NCI-H1694 (cell line): ENCODE measurements around the gene FUT2.
A peak's percentile ranks its signal among the peaks of the same experiment; 100 is the strongest.
"Not testable (repeated sequence)": the region's sequence is repeated elsewhere in the genome, so short reads cannot be mapped to it uniquely, and the experiment has no call there.

Experiments used
- DNase-seq: peaks from one replicate; lab custom pipeline; 2025; lab: John Stamatoyannopoulos, UW

The FUT2 gene

DNA sequence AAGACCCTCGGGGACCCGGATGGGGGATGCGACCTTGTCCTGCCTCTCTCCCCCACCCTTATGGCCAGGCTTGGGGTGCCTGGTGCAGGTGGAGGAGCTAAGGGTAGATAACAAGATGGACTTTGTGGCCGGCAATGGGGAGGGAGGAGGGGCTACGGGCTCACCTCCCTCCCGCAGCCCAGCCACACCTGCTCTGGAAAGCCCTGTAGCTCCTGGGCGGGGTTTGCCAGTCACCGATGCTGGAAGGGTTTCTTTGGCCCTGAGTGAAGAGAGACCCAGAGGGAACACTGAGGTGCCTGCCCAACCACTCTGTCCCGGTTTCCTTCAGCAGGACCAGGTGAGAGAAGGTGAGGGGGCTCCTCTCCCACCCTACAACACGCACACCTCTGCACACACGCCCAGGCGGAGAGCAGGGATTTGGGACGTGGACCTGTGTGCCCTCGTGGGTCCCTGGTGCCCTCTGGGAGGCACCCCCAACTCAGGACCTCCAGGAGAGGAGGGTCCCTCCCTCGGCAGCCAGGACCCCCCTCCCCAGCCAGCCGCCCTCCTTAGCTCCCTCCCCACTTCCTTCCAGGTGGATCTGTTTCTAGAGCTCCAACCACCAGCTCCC is at the start of gene FUT2:
TSS of gene FUT2 (plus strand) at position 229 of the 610 bp plus-strand sequence. CDS start 6,986 bp downstream, outside the sequence.
- DNase-seq, result no peak

GRCh38 chr19:48646001-48646721 is 49.6 kb upstream of the FUT2 start, which contains the start of gene CA11:
Gene CA11, minus strand, starts transcription at chr19:48646187. Its CDS starts 555 bp downstream, at chr19:48645632.
- DNase-seq, result peak; percentile 85

DNA sequence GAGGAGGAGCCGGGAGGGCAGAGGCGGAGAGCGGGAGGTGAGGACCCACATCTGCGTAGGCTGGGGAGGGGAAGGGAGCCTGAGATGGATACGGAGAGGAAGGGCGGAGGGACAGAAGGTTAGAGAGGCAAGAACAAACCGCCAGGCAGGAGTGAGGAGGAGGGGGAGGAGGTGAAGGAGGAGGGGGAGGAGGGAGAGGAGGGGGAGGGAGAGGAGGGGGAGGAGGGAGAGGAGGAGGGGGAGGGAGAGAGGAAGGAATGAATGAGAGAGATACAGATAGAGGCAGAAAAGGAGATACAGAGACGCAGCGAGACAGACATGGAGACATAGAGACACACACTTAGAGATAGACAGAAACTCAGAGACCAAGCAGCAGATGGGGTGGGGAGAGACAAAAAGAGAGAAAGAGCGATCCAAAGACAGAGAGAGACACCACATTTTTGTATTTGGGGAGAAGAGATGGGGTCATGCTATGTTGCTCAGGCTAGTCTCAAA is 49.0 kb upstream of the FUT2 start:
- peak; percentile 90 for DNase-seq

- DNase-seq, result peak; percentile 78
Observed at GRCh38 chr19:48648134-48648533, 47.6 kb upstream of the FUT2 start.

- no peak for DNase-seq
Observed at GRCh38 chr19:48650974-48651682, 44.6 kb upstream of the FUT2 start.

GRCh38 chr19:48651683-48652048 is 44.1 kb upstream of the FUT2 start:
- DNase-seq, result no peak

- peak; percentile 99 for DNase-seq
Observed at GRCh38 chr19:48654299-48655059, 41.3 kb upstream of the FUT2 start.

DNA sequence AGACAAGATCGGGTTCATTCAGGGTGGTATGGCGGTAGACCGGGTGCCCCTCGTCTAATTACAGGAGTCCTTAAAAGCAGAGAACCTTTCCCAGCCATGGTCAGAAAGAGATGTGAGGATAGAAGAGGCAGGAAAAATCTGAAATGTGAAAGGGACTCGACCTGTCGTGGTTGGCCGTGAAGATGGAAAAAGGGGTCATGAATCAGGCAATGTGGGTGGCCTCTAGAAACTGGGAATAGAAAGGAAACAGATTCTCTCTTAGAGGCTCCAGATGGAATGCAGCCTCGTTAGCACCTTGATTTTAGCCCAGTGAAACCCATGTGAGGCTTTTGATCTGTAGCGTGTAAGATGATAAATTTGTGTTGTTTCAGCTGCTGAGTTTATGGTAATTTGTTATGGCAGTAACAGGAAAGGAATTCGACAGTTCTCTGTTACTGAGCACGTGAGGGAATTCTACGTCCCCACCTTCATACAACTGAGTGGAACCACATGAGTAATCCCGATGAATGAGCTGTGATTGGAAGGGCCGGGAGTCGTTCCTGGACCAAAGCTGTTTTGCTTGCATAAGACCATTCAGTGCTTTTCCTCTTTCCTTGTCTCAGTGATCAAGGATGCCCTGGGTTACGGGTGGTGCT is 38.8 kb upstream of the FUT2 start:
- peak; percentile 33 for DNase-seq

GRCh38 chr19:48657828-48658227 is 37.9 kb upstream of the FUT2 start:
- DNase-seq, result not testable (repeated sequence)

DNA sequence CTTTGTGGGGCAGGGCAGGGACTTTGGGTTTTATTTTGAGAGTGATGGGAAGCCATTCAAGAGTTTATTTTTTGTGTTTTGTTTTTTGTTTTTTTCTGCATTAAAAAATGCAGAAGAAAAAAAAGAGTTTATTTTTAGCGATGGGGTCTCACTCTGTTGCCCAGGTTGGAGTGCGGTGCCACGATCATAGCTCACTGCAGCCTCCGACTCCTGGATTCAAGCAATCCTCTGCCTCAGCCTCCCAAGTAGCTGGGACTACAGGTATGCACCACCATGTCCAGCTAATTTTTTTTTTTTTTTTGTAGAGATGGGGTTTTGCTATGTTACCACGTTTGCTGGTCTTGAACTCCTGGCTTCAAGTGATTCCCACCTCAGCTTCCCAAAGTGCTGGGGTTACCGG is 37.3 kb upstream of the FUT2 start:
- no peak for DNase-seq

DNA sequence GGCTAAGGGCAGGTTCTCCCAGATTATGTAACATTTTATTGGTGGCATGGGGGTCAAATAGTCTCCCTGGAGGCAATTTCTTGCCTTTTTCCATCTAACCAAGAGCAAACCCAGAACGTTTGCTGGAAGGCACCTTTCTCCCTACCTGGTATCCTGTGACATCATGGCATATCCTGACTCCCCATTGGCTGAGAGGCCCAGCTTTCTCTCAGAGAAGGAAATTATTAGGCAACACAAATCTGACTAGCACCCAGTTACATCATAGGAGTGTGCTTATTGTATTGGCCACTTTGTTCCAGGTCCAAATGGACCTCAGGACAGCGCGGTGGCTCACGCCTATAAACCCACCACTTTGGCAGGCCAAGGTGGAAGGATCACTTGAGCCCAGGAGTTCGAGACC is 36.0 kb upstream of the FUT2 start:
- DNase-seq, result no peak

- peak; percentile 75 for DNase-seq
Observed at GRCh38 chr19:48660852-48661710, 34.7 kb upstream of the FUT2 start.

- DNase-seq, result no peak
Observed at GRCh38 chr19:48661711-48662090, 34.1 kb upstream of the FUT2 start.

DNA sequence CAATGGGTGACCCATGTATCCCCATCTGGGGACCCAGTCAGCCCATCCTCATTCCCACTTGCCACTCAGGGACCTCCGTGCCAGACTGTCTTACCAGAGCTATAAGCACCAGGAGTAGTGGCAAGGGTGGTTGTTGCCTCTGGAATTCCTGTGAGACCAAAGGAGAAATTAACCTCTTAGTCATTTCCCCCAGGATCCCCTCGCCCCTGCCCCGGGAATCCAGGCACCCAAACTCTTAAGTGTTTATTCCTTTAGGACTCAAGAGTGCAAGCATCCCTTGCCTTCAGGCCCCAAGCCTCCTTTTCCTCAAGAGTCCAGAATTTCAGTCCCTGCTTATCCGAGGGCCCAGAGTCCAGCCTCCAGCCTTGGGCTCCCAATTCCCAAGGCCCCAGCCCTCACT is 32.1 kb upstream of the FUT2 start:
- DNase-seq, result no peak

DNA sequence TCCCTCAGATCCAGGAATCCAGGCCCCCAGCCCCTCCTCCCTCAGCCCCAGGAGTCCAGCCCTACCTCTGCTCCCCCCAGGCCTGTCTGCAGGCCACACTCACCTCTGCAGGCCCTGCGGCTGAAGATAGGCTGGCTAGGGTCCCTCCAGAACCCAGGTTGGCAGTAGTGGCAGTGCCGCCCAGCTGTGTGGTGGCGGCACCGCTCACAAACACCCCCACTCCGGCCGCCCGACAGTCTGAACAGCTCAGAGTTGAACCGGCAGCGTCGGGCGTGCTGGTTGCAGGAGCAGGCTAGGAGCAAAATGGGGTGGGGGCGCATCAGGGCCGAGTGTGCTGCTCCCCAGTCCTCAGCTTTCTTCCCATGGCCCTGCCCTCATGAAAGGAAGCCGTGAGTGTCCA is 31.3 kb upstream of the FUT2 start:
- DNase-seq, result no peak

DNA sequence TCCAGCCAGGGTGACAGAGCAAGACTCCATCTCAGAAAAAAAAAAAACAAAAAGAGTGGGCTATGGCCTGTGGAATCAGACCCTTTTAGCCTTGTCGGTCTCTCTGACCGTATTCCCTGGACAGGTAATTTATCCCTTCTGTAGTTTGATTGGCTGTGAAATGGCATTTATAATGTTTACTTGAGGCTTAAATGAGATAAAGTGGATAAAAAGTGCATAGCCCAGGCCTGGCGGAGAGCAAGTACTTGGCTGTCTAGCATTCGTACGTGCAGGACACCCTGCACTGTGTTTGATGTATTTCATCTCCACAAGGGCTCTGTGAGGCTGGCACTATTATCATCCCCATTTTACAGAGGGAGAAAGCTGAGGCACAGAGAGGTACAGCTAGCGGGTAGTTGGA is 30.0 kb upstream of the FUT2 start:
- no peak for DNase-seq

DNA sequence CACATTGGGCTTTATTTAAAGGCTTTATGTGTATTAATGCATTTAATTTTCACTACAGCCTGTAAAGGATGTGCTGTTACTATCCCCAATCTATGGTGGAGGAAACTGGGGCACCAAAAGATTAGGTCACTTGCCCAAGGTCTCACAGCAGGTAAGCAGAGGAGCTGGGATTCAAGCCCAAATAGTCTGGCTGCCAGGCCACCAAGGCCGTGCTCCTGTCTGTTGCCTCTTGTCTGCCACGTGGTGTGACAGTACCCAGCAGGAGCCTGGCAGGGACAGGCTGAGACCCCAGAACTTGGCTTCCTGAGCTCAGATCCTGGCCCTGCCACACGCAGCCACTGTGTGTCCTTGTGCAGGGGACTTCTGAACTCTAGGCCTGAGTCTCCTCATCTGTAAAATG is 27.4 kb upstream of the FUT2 start:
- no peak for DNase-seq

DNA sequence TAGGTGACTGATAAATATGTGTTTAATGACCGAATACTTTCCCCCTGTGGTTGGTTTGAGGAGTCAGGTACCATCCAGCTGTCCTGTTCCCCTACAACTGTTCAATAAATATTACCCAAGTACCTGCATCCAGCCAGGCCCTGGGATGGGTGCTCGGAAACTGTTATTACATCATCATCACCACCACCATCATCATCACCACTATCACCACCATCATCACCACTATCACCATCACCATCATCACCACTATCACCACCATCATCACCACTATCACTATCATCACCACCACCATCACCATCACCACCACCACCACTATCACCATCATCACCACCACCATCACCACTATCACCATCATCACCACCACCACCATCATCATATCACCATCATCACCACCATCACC is 27.0 kb upstream of the FUT2 start:
- DNase-seq, result no peak

- no peak for DNase-seq
Observed at GRCh38 chr19:48669903-48670668, 25.7 kb upstream of the FUT2 start.
